Measurements from ENCODE around the gene PRKCQ. TPM values are rescaled to one million over a fixed set of nuclear protein-coding genes. Genes with fewer than 3 reads are reported as not detected.
A peak's percentile ranks its signal among the peaks of the same experiment; 100 is the strongest.
"Not testable (repeated sequence)": the region's sequence is repeated elsewhere in the genome, so short reads cannot be mapped to it uniquely, and the experiment has no call there.

PRKCQ gene
- total RNA-seq, 1 donor: not detected

DNA sequence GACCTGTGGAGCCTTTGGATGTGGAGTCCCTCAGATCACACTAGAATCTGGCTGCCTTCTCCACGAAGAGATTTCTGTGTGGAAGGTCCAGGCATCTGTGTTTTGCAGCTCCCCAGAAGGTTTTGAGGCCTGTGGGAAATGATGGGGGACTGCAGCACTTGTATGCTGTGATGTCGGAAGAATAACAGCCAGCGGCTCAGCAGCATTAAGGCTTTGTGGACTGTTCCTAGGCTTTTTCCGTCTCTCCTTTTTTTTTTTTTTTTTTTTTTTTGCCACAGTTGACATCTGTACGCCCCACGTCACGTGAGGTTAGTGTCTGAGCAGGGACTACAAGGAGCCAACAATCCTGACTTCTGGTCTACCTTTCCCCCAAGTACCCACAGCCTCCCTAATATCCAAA lies 196.0 kb downstream of the PRKCQ start:
- no peak overlapping the region for H3K4me3 ChIP-seq (ENCODE audit: low read depth, low read length)
- no peak for DNase-seq (ENCODE audit: low read depth)
- TF ChIP-seq, protein P1, sequence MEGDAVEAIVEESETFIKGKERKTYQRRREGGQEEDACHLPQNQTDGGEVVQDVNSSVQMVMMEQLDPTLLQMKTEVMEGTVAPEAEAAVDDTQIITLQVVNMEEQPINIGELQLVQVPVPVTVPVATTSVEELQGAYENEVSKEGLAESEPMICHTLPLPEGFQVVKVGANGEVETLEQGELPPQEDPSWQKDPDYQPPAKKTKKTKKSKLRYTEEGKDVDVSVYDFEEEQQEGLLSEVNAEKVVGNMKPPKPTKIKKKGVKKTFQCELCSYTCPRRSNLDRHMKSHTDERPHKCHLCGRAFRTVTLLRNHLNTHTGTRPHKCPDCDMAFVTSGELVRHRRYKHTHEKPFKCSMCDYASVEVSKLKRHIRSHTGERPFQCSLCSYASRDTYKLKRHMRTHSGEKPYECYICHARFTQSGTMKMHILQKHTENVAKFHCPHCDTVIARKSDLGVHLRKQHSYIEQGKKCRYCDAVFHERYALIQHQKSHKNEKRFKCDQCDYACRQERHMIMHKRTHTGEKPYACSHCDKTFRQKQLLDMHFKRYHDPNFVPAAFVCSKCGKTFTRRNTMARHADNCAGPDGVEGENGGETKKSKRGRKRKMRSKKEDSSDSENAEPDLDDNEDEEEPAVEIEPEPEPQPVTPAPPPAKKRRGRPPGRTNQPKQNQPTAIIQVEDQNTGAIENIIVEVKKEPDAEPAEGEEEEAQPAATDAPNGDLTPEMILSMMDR (IDR thresholded peaks at IDR 0.05; ENCODE audit: insufficient read depth, low read length): no peak

DNA sequence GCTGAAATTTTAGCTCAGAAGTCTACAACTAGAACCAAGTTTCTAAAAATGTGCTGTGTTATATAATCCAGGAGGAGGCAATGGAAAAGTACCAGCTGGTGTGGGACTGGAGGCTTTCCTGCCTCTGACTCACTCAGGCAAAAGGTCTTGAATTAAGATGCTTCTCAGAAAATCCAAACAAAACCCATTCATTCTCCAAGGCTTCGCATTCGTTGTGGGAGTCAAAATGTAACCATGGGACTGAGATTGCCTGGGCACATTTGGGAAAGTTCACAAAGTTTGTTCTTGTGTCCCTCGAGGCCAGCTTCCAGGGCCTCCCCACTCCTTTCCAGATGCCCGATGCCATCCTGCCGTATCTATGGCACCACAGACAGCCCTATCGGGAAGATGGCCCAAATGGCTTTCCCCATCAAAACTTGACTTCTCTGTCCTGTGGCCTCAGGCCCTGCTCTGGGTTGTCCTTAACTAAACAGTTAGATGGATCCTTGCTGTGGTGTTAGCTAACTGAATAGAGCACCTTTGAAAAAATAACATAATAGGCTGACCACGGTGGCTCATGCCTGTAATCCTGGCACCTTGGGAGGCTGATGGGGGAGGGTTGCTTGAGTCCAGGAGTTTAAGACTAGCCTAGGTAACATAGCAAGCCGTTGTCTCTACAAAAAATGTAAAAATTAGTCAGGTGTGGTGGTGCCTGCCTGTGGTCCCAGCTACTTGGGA lies 196.8 kb downstream of the PRKCQ start:
- peak; percentile 74 for DNase-seq (ENCODE audit: low read depth)
- TF ChIP-seq, protein P1 (IDR thresholded peaks at IDR 0.05; ENCODE audit: insufficient read depth, low read length): no peak
- no peak overlapping the region for H3K4me3 ChIP-seq (ENCODE audit: low read depth, low read length)

DNA sequence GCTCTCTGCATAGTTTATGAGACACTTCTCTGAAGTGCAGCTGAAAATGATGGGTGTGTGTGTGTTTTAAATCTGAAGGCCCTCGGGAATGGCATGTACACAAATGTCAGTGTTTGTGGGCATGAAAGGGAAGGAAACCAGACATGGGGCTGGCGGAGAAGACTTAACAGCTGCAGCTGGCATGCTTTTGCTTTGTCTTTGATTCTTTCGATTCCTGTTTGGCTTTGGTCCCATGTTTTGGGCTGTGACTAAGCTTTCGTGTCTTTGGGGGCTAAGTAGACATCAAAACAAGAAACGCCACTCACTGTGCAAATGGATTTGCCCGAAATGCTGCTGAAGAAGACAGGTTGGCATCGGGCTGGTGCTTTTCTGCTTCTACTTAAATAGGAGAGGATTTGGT lies 198.0 kb downstream of the PRKCQ start:
- peak; percentile 49 for DNase-seq (ENCODE audit: low read depth)
- TF ChIP-seq, protein P1 (IDR thresholded peaks at IDR 0.05; ENCODE audit: insufficient read depth, low read length): no peak
- no peak overlapping the region for H3K4me3 ChIP-seq (ENCODE audit: low read depth, low read length)

DNA sequence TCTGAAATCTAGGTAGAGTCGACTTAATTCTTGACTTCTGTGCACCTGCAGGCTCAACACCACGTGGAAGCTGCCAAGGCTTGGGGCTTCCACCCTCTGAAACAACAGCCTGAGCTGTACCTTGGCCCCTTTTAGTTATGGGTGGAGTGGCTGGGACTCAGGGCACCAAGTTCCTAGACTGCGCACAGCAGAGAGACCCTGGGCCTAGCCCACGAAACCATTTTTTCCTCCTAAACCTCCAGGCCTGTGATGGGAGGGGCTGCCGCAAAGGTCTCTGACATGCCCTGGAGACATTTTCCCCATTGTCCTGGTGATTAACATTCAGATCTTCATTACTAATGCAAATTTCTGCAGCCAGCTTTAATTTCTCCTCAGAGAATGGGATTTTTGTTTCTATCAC lies 199.6 kb downstream of the PRKCQ start:
- DNase-seq (ENCODE audit: low read depth); H3K4me3 ChIP-seq (ENCODE audit: low read depth, low read length): not testable (repeated sequence)

DNA sequence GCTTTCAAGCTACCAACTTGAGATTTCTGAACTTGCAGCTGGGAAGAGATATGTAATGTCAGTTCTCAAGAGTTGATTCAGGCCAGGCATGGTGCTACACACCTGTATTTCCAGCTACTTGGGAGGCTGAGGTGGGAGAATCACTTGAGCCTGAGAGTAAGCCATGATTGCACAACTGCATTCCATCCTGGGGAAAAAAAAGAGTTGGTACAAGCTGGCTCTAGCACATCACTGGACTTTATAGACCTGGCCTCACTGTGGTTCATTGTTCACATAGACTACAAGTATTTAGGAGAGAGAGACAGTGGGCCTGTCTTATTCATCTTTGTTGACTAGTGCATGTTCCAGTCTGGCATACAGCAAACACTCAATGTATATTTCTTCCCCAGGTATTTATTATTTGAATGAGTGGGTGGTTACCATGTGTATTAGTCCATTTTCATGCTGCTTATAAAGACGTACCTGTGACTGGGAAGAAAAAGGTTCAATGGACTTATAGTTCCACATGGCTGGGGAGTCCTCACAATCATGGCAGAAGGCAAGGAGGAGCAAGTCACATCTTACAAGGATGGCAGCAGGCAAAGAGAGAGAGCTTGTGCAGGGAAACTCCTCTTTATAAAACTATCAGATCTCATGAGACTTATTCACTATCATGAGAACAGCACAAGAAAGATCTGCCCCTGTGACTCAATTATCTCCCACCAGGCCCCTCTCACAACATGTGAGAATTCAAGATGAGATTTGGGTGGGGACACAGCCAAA lies 200.9 kb downstream of the PRKCQ start:
- H3K4me3 ChIP-seq (ENCODE audit: low read depth, low read length): no peak overlapping the region
- TF ChIP-seq, protein P1 (IDR thresholded peaks at IDR 0.05; ENCODE audit: insufficient read depth, low read length): no peak
- no peak for DNase-seq (ENCODE audit: low read depth)

All from fibroblast of the aortic adventitia (primary cell).